ENCODE results near the gene CAMKMT.
"Not testable (repeated sequence)": the region's sequence is repeated elsewhere in the genome, so short reads cannot be mapped to it uniquely, and the experiment has no call there.

The CAMKMT gene

GRCh38 chr2:44360749-44361329, 908 bp upstream of the CAMKMT start:
- DNase-seq (ENCODE audit: low read depth), result no peak

- DNase-seq (ENCODE audit: low read depth), result peak; percentile 14
Observed at GRCh38 chr2:44362207-44363015, 664 bp downstream of the CAMKMT start.

GRCh38 chr2:44364604-44365003, 2.9 kb downstream of the CAMKMT start:
- DNase-seq (ENCODE audit: low read depth), result no peak

DNA sequence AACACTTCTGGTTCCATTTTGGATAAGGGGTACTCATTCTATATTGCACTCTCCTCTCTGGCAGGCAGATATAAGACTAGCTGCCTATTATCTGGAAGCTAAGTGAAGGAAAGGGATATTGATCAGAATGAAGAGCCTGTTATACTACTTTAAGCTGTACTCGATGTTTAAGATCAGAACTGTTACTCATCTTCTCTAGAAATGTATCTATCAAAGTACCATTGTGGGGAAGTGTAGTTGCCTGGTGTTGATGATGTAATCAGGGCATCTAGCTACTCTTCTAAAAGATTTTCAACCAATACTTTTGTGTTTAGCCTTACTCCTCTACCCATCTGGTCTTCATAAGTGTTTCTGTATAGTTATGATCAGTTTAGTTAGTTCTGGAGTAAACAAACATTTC, 5.8 kb downstream of the CAMKMT start:
- no peak for DNase-seq (ENCODE audit: low read depth)

DNA sequence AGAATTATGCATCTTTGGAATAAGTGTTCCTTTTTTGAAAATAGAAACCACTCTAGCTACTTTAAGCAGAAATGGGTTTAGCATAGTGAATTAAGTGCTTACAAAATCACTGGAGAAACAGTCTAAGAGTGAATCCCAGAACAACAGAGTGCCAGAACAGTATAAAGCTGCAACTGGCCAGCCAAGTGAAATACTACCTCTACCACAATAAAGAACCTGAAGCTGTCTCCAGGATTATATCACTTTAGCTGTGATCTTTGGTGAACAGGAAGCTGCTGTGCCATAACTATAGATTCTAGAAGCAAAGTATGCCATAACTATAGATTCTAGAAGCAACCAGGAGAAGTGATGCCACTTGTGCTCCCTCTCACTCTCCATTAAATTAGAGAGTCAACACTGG, 7.6 kb downstream of the CAMKMT start:
- DNase-seq (ENCODE audit: low read depth), result no peak

- DNase-seq (ENCODE audit: low read depth), result no peak
Observed at GRCh38 chr2:44371445-44371844, 9.7 kb downstream of the CAMKMT start.

DNA sequence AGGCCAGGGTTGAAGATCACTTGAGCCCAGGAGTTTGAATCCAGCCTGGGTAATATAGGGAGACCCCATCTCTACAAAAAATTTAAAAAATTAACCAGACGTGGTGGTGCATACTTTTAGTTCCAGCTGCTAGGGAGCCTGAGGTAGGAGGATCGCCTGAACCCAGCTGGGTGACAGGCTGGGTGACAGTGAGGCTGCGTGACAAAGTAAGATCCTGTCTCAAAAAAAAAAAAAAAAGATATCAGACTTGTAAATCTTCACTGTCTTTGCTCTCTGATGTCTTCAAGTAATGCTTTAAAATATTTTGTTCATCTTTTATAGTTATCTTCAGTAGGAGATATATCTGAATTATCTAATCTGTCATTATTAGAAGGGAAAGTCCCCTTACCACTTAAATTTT, 10.5 kb downstream of the CAMKMT start:
- DNase-seq (ENCODE audit: low read depth), result no peak

DNA sequence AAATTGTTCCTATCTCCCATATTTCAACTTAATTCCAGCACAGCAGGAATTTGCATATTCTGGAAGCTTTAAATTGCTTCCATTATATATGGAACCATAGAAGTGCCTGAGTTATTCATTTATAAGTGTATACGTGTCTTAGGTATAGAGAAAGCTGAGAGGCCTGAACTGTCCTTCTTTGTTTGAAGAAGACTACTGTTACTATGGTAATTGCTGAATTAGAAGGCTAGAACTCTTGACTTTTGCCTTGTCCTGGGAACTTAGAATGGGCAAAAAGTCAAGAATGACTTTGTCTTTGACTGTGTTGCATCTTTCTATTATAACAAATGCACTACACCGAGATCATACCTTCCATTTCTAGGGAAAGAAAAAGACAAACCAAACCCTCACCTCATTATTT, 15.7 kb downstream of the CAMKMT start:
- no peak for DNase-seq (ENCODE audit: low read depth)

GRCh38 chr2:44385226-44385625, 23.5 kb downstream of the CAMKMT start:
- not testable (repeated sequence) for DNase-seq (ENCODE audit: low read depth)

DNA sequence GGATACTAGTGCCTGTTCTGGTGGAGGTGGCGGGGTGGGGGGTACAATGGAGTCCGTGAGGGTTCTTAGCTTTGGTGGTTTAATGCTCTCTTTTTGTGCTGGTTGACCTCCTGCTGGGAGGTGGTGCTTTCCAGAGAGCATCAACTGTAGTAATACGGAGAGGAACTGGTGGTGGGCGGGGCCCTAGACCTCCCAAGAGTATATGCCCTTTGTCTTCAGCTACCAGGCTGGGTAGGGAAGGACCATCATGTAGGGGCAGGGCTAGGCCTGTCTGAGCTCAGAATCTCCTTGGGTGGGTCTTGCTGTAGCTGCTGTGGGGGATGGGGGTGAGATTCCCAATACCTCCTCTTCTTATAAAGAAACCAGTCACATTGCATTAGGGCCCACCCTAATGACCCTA, 27.1 kb downstream of the CAMKMT start:
- no peak for DNase-seq (ENCODE audit: low read depth)

DNA sequence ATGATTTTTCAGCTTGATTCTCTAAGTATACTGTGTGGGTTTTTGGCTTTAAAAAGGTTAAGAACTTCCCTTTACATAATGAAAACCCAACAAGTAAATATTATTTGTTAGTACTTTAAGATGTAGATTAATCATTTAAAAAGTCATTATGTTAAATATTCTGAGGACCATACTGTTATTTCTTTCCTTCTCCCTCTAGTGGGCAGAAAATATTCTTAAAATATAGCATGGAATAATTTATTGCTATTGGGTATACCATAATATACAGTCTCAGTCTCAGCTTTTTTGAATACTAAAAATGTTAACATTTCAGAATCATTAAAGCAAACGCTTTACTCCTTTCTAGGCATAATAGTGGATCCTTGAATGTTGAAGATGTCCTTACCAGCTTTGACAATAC, 28.1 kb downstream of the CAMKMT start:
- no peak for DNase-seq (ENCODE audit: low read depth)

GRCh38 chr2:44392338-44392943, 30.7 kb downstream of the CAMKMT start:
- DNase-seq (ENCODE audit: low read depth), result peak; percentile 28

GRCh38 chr2:44397447-44398175, 35.9 kb downstream of the CAMKMT start:
- no peak for DNase-seq (ENCODE audit: low read depth)

- no peak for DNase-seq (ENCODE audit: low read depth)
Observed at GRCh38 chr2:44398243-44398897, 36.6 kb downstream of the CAMKMT start.

- DNase-seq (ENCODE audit: low read depth), result no peak
Observed at GRCh38 chr2:44420725-44421124, 59.0 kb downstream of the CAMKMT start.

DNA sequence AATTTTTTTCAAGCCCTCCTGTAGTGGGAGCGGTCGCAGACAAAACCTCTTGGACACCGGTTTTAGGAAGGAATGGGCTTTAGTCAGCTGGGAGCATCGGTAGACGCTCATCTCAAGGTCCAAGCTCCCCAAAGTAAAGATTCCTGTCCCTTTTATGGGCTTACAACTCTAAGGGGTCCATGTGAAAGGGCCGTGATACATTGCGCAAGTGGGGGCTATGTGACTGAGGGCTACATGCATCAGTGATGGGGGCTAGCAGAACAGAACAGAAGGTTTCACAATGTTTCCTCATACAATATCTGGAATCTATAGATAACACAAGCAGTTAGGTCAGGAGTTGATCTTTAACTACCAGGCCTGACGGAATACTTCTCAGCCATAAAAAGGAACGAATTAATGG, 62.5 kb downstream of the CAMKMT start:
- DNase-seq (ENCODE audit: low read depth), result no peak

DNA sequence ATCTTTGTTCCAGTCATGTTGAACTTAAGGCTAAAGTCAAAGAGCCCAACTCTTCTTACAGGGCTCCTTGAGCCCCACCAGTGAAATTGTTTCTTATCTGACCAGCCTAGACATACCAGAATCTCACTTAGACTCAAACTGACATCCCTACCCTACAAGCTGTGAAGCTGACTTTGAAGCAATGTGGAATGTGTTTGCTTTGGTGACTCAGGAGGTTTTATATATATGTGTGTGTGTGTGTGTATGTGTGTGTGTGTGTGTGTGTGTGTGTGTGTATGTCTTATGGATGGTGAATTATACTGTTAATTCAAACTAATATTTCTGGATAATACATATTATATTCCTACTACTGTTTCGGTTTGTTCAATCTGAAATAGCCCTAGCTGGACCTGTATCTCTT, 67.3 kb downstream of the CAMKMT start:
- no peak for DNase-seq (ENCODE audit: low read depth)

DNA sequence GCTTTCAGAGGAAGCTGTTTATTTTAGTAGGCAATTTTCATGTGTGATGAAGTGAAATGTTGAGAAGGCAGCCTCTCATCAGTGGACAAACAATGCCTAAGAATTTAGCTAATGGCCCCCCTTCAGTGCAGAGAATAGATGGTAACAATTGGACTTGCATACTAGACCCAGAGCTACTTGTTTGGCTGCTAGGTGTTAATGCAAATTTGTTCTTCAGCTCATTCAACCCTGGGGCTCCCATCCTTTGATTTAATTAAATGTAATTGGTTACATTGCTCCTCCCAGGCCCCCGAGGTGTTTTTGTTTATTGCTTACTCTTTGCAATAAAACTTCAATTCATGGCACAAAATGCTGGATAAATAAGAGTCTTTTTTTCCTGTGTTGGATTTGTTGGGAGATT, 68.6 kb downstream of the CAMKMT start:
- no peak for DNase-seq (ENCODE audit: low read depth)

DNA sequence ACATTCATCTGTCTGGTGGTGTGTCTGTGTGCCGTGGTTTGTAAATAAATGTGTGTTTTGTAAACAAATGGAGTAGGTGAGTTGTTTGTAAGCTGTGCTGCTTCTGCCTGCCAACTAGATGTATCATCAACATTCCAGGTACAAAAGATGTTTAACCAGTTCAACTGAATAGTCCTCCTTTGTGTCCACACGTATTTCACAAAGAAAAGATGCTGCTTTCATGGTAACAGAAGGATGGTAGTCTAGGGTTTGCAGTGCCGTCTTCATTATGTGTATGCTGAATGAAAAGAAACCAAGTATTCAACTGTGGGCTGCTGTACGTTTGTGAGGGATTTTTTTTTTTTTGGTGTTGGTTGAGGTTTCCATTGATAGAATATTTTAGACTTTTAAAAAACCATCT, 72.1 kb downstream of the CAMKMT start:
- no peak for DNase-seq (ENCODE audit: low read depth)

- DNase-seq (ENCODE audit: low read depth), result no peak
Observed at GRCh38 chr2:44441200-44441599, 79.5 kb downstream of the CAMKMT start.

- DNase-seq (ENCODE audit: low read depth), result no peak
Observed at GRCh38 chr2:44442019-44442418, 80.3 kb downstream of the CAMKMT start.

- DNase-seq (ENCODE audit: low read depth), result no peak
Observed at GRCh38 chr2:44443517-44443916, 81.8 kb downstream of the CAMKMT start.
